ENCODE results near the gene NEU2. TPM values are rescaled to one million over a fixed set of nuclear protein-coding genes. Genes with fewer than 3 reads are reported as not detected.

The NEU2 gene
- total and polyA plus RNA-seq, 2 of the 13 experiments (the other 11 are each of a cell fraction or from before 2014, with no cell fraction given), result not detected

- in situ Hi-C loops (cut with HindIII; ENCODE audit: extremely low pct_ligation_motif_present, low pct_unique_long_range_greater_than_20kb), result no loop called here
- WGBS (ENCODE audit: low lambda C conversion rate), result 92% methylated on average over 7 of the region's 7 CpGs
- POLR2A ChIA-PET, result interaction anchor here (2.5 kb wide), 1 partner anchor 13 kb away, joined by 9 read pairs; the partner anchor contains the start of gene NGEF
- Histone ChIP-seq H3K4me3 (replicated peaks in 1 of 3; ENCODE audit: insufficient read depth in 1 of 3, low read depth in 2 of 3, low read length in 3 of 3) (no peak overlapping the region), H3K4me2 (ENCODE audit: low read depth, low read length) (no peak overlapping the region), H3K27ac (ENCODE audit: extremely low read length, insufficient read depth, low read length) (no peak overlapping the region), H4K20me1 (ENCODE audit: insufficient read depth, low read length) (no peaks in the 10 kb centered on the region; the same call in 1 of the 2 replicates), H3K9me3 (ENCODE audit: low read length) (no peaks in the 10 kb centered on the region), H3K9ac (ENCODE audit: insufficient read depth, low read depth, low read length) (no peak overlapping the region), H3K79me2 (ENCODE audit: insufficient read depth, low read length) (no peaks in the 10 kb centered on the region), H3K36me3 (replicated peaks in 1 of 2; ENCODE audit: control insufficient read depth in 1 of 2, insufficient read depth in 2 of 2, low read length in 2 of 2) (no peaks in the 10 kb centered on the region), H2AFZ (ENCODE audit: low read length) (no peak overlapping the region), H3K27me3 (ENCODE audit: control insufficient read depth in 1 of 2, insufficient read depth in 2 of 2, low read length in 2 of 2) (no peaks in the 10 kb centered on the region), H3K4me1 (ENCODE audit: insufficient read depth, low read length) (no peaks in the 10 kb centered on the region)
- DNase-seq (ENCODE audit: low spot score) (peak; percentile 38), ATAC-seq (peak; percentile 87), FAIRE-seq (peak; percentile 55)
- no TSS peak for BruUV-seq (replicated peaks)
- TF ChIP-seq SNAPC5 (CRISPR knock-in tag; IDR thresholded peaks at IDR 0.05; ENCODE audit: borderline replicate concordance) (no peak), NFKB2 (CRISPR knock-in tag; IDR thresholded peaks at IDR 0.05; ENCODE audit: borderline replicate concordance) (no peak), STAG1 (CRISPR knock-in tag; IDR thresholded peaks at IDR 0.05) (peak; percentile 9; the same call in 1 of the 2 replicates), ZSCAN22 (CRISPR knock-in tag; IDR thresholded peaks at IDR 0.05) (peak; percentile 70; the same call in 1 of the 2 replicates), ZNF749 (CRISPR knock-in tag; IDR thresholded peaks at IDR 0.05; ENCODE audit: borderline replicate concordance) (no peak), ZNF616 (CRISPR knock-in tag; IDR thresholded peaks at IDR 0.05; ENCODE audit: low read depth) (no peak)
- TF ChIP-seq, protein P1, sequence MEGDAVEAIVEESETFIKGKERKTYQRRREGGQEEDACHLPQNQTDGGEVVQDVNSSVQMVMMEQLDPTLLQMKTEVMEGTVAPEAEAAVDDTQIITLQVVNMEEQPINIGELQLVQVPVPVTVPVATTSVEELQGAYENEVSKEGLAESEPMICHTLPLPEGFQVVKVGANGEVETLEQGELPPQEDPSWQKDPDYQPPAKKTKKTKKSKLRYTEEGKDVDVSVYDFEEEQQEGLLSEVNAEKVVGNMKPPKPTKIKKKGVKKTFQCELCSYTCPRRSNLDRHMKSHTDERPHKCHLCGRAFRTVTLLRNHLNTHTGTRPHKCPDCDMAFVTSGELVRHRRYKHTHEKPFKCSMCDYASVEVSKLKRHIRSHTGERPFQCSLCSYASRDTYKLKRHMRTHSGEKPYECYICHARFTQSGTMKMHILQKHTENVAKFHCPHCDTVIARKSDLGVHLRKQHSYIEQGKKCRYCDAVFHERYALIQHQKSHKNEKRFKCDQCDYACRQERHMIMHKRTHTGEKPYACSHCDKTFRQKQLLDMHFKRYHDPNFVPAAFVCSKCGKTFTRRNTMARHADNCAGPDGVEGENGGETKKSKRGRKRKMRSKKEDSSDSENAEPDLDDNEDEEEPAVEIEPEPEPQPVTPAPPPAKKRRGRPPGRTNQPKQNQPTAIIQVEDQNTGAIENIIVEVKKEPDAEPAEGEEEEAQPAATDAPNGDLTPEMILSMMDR (CRISPR knock-in tag; IDR thresholded peaks at IDR 0.05), result peak; percentile 34; the same call in 1 of the 2 replicates
- intact Hi-C loops (cut with micrococcal nuclease; ENCODE audit: unreplicated experiment), result no loop called here
- CTCF ChIA-PET (ENCODE audit: low intra/inter-chr PET ratio, low total read pairs), result interaction anchor here (1.8 kb wide), 1 partner anchor 30 kb away, joined by 8 read pairs; no protein-coding TSS in a partner anchor
These were observed 33.1 kb upstream of the NEU2 start for GRCh38 chr2:232999354-232999753.

Data from HepG2 (cell line).